Measurements from ENCODE around the gene ECD. TPM values are rescaled to one million over a fixed set of nuclear protein-coding genes. Genes with fewer than 3 reads are reported as not detected.
"Not testable (repeated sequence)": the region's sequence is repeated elsewhere in the genome, so short reads cannot be mapped to it uniquely, and the experiment has no call there.

The ECD gene
- total RNA-seq, 1 donor from 2014 or later = 35.2 TPM

GRCh38 chr10:73112032-73112431 lies 55.8 kb downstream of the ECD start:
- not testable (repeated sequence) for DNase-seq (ENCODE audit: low spot score); H3K27ac Mint-ChIP-seq; H3K27me3 Mint-ChIP-seq (ENCODE audit: low read depth); H3K4me3 Mint-ChIP-seq (ENCODE audit: low read depth)
- intact Hi-C loops (cut with micrococcal nuclease) = loop anchor here (5.0 kb wide), 1 partner anchor 55 kb away; the partner anchor contains the start of genes ECD and FAM149B1
- H3K36me3 Mint-ChIP-seq (ENCODE audit: low read depth) = peaks cover 38% of the 10 kb centered on the region
- peaks cover 10% of the 10 kb centered on the region for H3K4me1 Mint-ChIP-seq (ENCODE audit: low read depth)
- H3K9me3 Mint-ChIP-seq = peaks cover 15% of the 10 kb centered on the region

GRCh38 chr10:73110345-73110849 lies 57.4 kb downstream of the ECD start, which contains the start of gene NUDT13:
Gene NUDT13, plus strand, starts transcription at chr10:73110455. Its CDS starts 3,911 bp downstream, at chr10:73114366.
- peaks cover 46% of the 10 kb centered on the region for H3K36me3 Mint-ChIP-seq (ENCODE audit: low read depth)
- intact Hi-C loops (cut with micrococcal nuclease) = loop anchor here (1.0 to 5.0 kb wide), 2 partner anchors 13 to 57 kb away; partner anchors contain the start of genes ECD and FAM149B1
- peaks cover 15% of the 10 kb centered on the region for H3K9me3 Mint-ChIP-seq
- H3K27me3 Mint-ChIP-seq (ENCODE audit: low read depth) = no peaks in the 10 kb centered on the region
- H3K4me1 Mint-ChIP-seq (ENCODE audit: low read depth) = peaks cover 10% of the 10 kb centered on the region
- peak within 1 kb of the TSS; percentile 76 for H3K4me3 Mint-ChIP-seq (ENCODE audit: low read depth)
- DNase-seq (ENCODE audit: low spot score) = peak; percentile 22
- peak within 1 kb of the TSS; percentile 88 for H3K27ac Mint-ChIP-seq

- H3K4me3 Mint-ChIP-seq (ENCODE audit: low read depth); H3K27me3 Mint-ChIP-seq (ENCODE audit: low read depth); DNase-seq (ENCODE audit: low spot score); H3K27ac Mint-ChIP-seq; intact Hi-C loops (cut with micrococcal nuclease): not testable (repeated sequence)
- peaks cover 10% of the 10 kb centered on the region for H3K4me1 Mint-ChIP-seq (ENCODE audit: low read depth)
- H3K9me3 Mint-ChIP-seq = peaks cover 15% of the 10 kb centered on the region
- H3K36me3 Mint-ChIP-seq (ENCODE audit: low read depth) = peaks cover 50% of the 10 kb centered on the region
These were observed 58.6 kb downstream of the ECD start for GRCh38 chr10:73109248-73109652.

- Mint-ChIP-seq H3K4me1 (ENCODE audit: low read depth) (peaks cover 9% of the 10 kb centered on the region), H3K36me3 (ENCODE audit: low read depth) (peaks cover 51% of the 10 kb centered on the region), H3K27ac (no peak overlapping the region), H3K4me3 (ENCODE audit: low read depth) (no peak overlapping the region), H3K27me3 (ENCODE audit: low read depth) (no peaks in the 10 kb centered on the region), H3K9me3 (peaks cover 15% of the 10 kb centered on the region)
- DNase-seq (ENCODE audit: low spot score) = no peak
- intact Hi-C loops (cut with micrococcal nuclease) = no loop called here
These were observed 61.5 kb downstream of the ECD start for GRCh38 chr10:73106301-73106700.

GRCh38 chr10:73099141-73099540 lies 68.7 kb downstream of the ECD start:
- Mint-ChIP-seq H3K36me3 (ENCODE audit: low read depth) (peaks cover 26% of the 10 kb centered on the region), H3K4me1 (ENCODE audit: low read depth) (peaks cover 15% of the 10 kb centered on the region), H3K27me3 (ENCODE audit: low read depth) (no peaks in the 10 kb centered on the region), H3K9me3 (no peaks in the 10 kb centered on the region), H3K27ac (no peak overlapping the region), H3K4me3 (ENCODE audit: low read depth) (no peak overlapping the region)
- intact Hi-C loops (cut with micrococcal nuclease) = no loop called here
- DNase-seq (ENCODE audit: low spot score) = no peak

GRCh38 chr10:73097305-73097670 lies 70.5 kb downstream of the ECD start:
- intact Hi-C loops (cut with micrococcal nuclease) = loop anchor here (1.0 to 2.0 kb wide), 4 partner anchors 13 to 150 kb away; partner anchors contain the start of genes DNAJC9, ECD, FAM149B1 and NUDT13
- H3K27ac Mint-ChIP-seq = peak overlapping the region; percentile 90
- peaks cover 27% of the 10 kb centered on the region for H3K4me1 Mint-ChIP-seq (ENCODE audit: low read depth)
- H3K36me3 Mint-ChIP-seq (ENCODE audit: low read depth) = peaks cover 39% of the 10 kb centered on the region
- H3K4me3 Mint-ChIP-seq (ENCODE audit: low read depth) = peak overlapping the region; percentile 89
- DNase-seq (ENCODE audit: low spot score) = no peak
- H3K9me3 Mint-ChIP-seq = no peaks in the 10 kb centered on the region
- no peaks in the 10 kb centered on the region for H3K27me3 Mint-ChIP-seq (ENCODE audit: low read depth)

- Mint-ChIP-seq H3K9me3 (no peaks in the 10 kb centered on the region), H3K4me1 (ENCODE audit: low read depth) (peaks cover 31% of the 10 kb centered on the region), H3K4me3 (ENCODE audit: low read depth) (peak within 1 kb of the TSS; percentile 89), H3K36me3 (ENCODE audit: low read depth) (peaks cover 40% of the 10 kb centered on the region), H3K27me3 (ENCODE audit: low read depth) (no peaks in the 10 kb centered on the region), H3K27ac (peak within 1 kb of the TSS; percentile 90)
- DNase-seq (ENCODE audit: low spot score) = peak; percentile 97
- intact Hi-C loops (cut with micrococcal nuclease) = loop anchor here (1.0 to 2.0 kb wide), 4 partner anchors 14 to 150 kb away; partner anchors contain the start of genes DNAJC9, ECD, FAM149B1 and NUDT13
These were observed 71.1 kb downstream of the ECD start, which contains the start of gene P4HA1 for GRCh38 chr10:73096449-73097304. Gene P4HA1, minus strand, starts transcription at chr10:73096866. Its CDS starts 21,983 bp downstream, at chr10:73074883.

- H3K27ac Mint-ChIP-seq = peak overlapping the region; percentile 90
These were observed 71.8 kb downstream of the ECD start for GRCh38 chr10:73096041-73096448.

GRCh38 chr10:73095481-73096021 lies 72.3 kb downstream of the ECD start:
- Mint-ChIP-seq H3K9me3 (no peaks in the 10 kb centered on the region), H3K27me3 (ENCODE audit: low read depth) (no peaks in the 10 kb centered on the region), H3K36me3 (ENCODE audit: low read depth) (peaks cover 42% of the 10 kb centered on the region), H3K4me1 (ENCODE audit: low read depth) (peaks cover 35% of the 10 kb centered on the region), H3K4me3 (ENCODE audit: low read depth) (peak overlapping the region; percentile 89), H3K27ac (peak overlapping the region; percentile 90)
- intact Hi-C loops (cut with micrococcal nuclease) = loop anchor here (2.0 kb wide), 1 partner anchor 151 kb away; the partner anchor contains the start of gene DNAJC9
- no peak for DNase-seq (ENCODE audit: low spot score)

More at GRCh38 chr10:73096041-73096448, 71.8 kb downstream of the ECD start:
- H3K4me1 Mint-ChIP-seq (ENCODE audit: low read depth) = peaks cover 35% of the 10 kb centered on the region
- H3K27me3 Mint-ChIP-seq (ENCODE audit: low read depth) = no peaks in the 10 kb centered on the region
- intact Hi-C loops (cut with micrococcal nuclease) = loop anchor here (2.0 kb wide), 1 partner anchor 151 kb away; the partner anchor contains the start of gene DNAJC9
- H3K36me3 Mint-ChIP-seq (ENCODE audit: low read depth) = peaks cover 44% of the 10 kb centered on the region
- H3K4me3 Mint-ChIP-seq (ENCODE audit: low read depth) = peak overlapping the region; percentile 89
- no peaks in the 10 kb centered on the region for H3K9me3 Mint-ChIP-seq
- peak; percentile 72 for DNase-seq (ENCODE audit: low spot score)

GRCh38 chr10:73094986-73095480 lies 72.8 kb downstream of the ECD start:
- peak overlapping the region; percentile 90 for H3K27ac Mint-ChIP-seq
- intact Hi-C loops (cut with micrococcal nuclease) = no loop called here
- H3K4me1 Mint-ChIP-seq (ENCODE audit: low read depth) = peaks cover 35% of the 10 kb centered on the region
- no peaks in the 10 kb centered on the region for H3K27me3 Mint-ChIP-seq (ENCODE audit: low read depth)
- H3K36me3 Mint-ChIP-seq (ENCODE audit: low read depth) = peaks cover 37% of the 10 kb centered on the region
- H3K4me3 Mint-ChIP-seq (ENCODE audit: low read depth) = peak overlapping the region; percentile 89
- DNase-seq (ENCODE audit: low spot score) = no peak
- no peaks in the 10 kb centered on the region for H3K9me3 Mint-ChIP-seq

- intact Hi-C loops (cut with micrococcal nuclease) = no loop called here
- DNase-seq (ENCODE audit: low spot score) = no peak
- Mint-ChIP-seq H3K9me3 (no peaks in the 10 kb centered on the region), H3K4me3 (ENCODE audit: low read depth) (peak overlapping the region; percentile 89), H3K27ac (peak overlapping the region; percentile 63), H3K27me3 (ENCODE audit: low read depth) (no peaks in the 10 kb centered on the region), H3K4me1 (ENCODE audit: low read depth) (peaks cover 35% of the 10 kb centered on the region), H3K36me3 (ENCODE audit: low read depth) (peaks cover 35% of the 10 kb centered on the region)
These were observed 73.6 kb downstream of the ECD start for GRCh38 chr10:73093922-73094850.

Data from activated T-helper 2 cell treated with anti-CD3 and anti-CD28 coated beads, Interferon-gamma antibody, Interleukin-2, Interleukin-4, amounts not matched to agents 10 μg/mL and 5 μg/mL and 100 μg/mL, durations not matched to agents 14 hours and 24 hours and 36 hours (primary cell).